K562 (cell line): Measurements from ENCODE around the gene HSD17B12. TPM values are rescaled to one million over a fixed set of nuclear protein-coding genes. Genes with fewer than 3 reads are reported as not detected.

Experiments used
- ELK1 ChIP-seq: sonication (generic); formaldehyde crosslinking; IDR thresholded peaks from 2 replicates; pipeline ENCODE4 v1.8.1; 2022; ENCODE audit warnings: missing genetic modification reagents
- MAFG ChIP-seq: fragments of 450-650 bp; conservative IDR thresholded peaks from 2 replicates; pipeline ENCODE4 v1.6.1; 2016; ENCODE audit warnings: missing genetic modification characterization, missing compliant biosample characterization
- MYBL2 ChIP-seq, 2 experiments: fragments of 450-650 bp in 1 of 2; sonication (generic) in 1 of 2; formaldehyde crosslinking in 1 of 2; IDR thresholded peaks; 2 replicates each; pipeline versions ENCODE4 v1.6.1 to v1.8.1; 2017 to 2022; ENCODE audit warnings: borderline replicate concordance in 1 of 2, inconsistent platforms in 1 of 2, low read depth in 1 of 2, mild to moderate bottlenecking in 1 of 2, missing genetic modification reagents in 1 of 2, moderate library complexity in 1 of 2
- ZBTB40 ChIP-seq, 2 experiments: fragments of 450-650 bp in 1 of 2; sonication (generic) in 1 of 2; formaldehyde crosslinking in 1 of 2; IDR thresholded peaks; 2 replicates each; pipeline versions ENCODE4 v1.7.1 to v1.9.0; 2016 to 2022; ENCODE audit warnings: inconsistent platforms in 1 of 2, mild to moderate bottlenecking in 1 of 2, missing genetic modification reagents in 1 of 2
- polyA plus RNA-seq, 8 experiments: library from polyadenylated mRNA; depleted of rRNA in 4 of 8; stranded (reverse) in 5 of 8; unstranded in 3 of 8; fragments of >200 nt; fragmentation: Nextera tagmentation in 2 of 8; fragmentation: Illumina TruSeq in 1 of 8; extraction: Ambion mirVana in 2 of 8; extraction: Trizol in 1 of 8; gene quantifications; 2 replicates each; pipeline versions ENCODE4 v1.2.1 to v1.2.3, GENCODE V29; 2011 to 2014; ENCODE audit warnings: inconsistent platforms in 1 of 8, missing spikeins in 1 of 8
- total RNA-seq, 7 experiments: library from RNA; depleted of rRNA in 6 of 7; stranded (reverse); fragments of >200 nt in 6 of 7; fragmentation: Illumina TruSeq in 2 of 7; extraction: Trizol in 2 of 7; gene quantifications; 2 replicates each; pipeline versions ENCODE4 v1.2.1 to v1.2.3, GENCODE V29; 2011 to 2021; ENCODE audit warnings: low replicate concordance in 1 of 7

The HSD17B12 gene
- total and polyA plus RNA-seq, 9 of the 15 experiments (the other 6 are each of a cell fraction or from before 2014, with no cell fraction given), result 9.1 to 34.5 (median 23.3) TPM

GRCh38 chr11:43691806-43692205 lies 11.3 kb downstream of the HSD17B12 start (continued):
- TF ChIP-seq ZBTB40 (IDR thresholded peaks at IDR 0.05) (no peak), ZBTB40 (CRISPR knock-in tag; IDR thresholded peaks at IDR 0.05) (no peak), ELK1 (no peak), MAFG (tag) (peak; percentile 87), MYBL2 (IDR thresholded peaks at IDR 0.05; ENCODE audit: low read depth) (no peak), MYBL2 (CRISPR knock-in tag; IDR thresholded peaks at IDR 0.05; ENCODE audit: borderline replicate concordance) (no peak)
